Vagina (tissue), 2 donors: Measurements from ENCODE around the gene KRTAP5-3.

Experiments
- CTCF ChIP-seq, 3 experiments: fragments of 450-650 bp in 2 of 3; fragments of 200-600 bp in 1 of 3; sonication (generic) in 1 of 3; IDR thresholded peaks; one replicate each; pipeline ENCODE4 v1.5.1; 2017 to 2019; ENCODE audit warnings: antibody characterized with exemption in 3 of 3, mild to moderate bottlenecking in 2 of 3, moderate library complexity in 2 of 3
- POLR2A ChIP-seq, 2 donors: fragments of 450-650 bp; IDR thresholded peaks; one replicate each; pipeline ENCODE4 v1.6.1; 2017; ENCODE audit warnings: antibody characterized with exemption in 2 of 2, mild to moderate bottlenecking in 2 of 2, moderate library complexity in 2 of 2

GRCh38 chr11:1640076-1640946 lies 32.0 kb upstream of the KRTAP5-3 start:
- peak in 2 of 3 experiments; percentile 28 to 42 for TF ChIP-seq CTCF (IDR thresholded peaks at IDR 0.05)
- TF ChIP-seq POLR2A (IDR thresholded peaks at IDR 0.05), result no peak
